IPS DF 6.9 (cell line): Measurements from ENCODE around the gene SPAG7.

Source experiments
- DNase-seq: peaks from one replicate; pipeline ENCODE4 v3.0.0-alpha.2; 2013; ENCODE audit warnings: low read depth, low spot score
- H3K27ac ChIP-seq: one replicate; pipeline ENCODE4 v1.5.1; 2013; ENCODE audit warnings: low read length, control low read depth
- H3K27me3 ChIP-seq: 2 replicates; pipeline ENCODE4 v1.6.1; 2013; ENCODE audit warnings: mild to moderate bottlenecking, low read length; ENCODE audit not compliant: control insufficient read depth, insufficient read depth
- H3K36me3 ChIP-seq: 2 replicates; pipeline ENCODE4 v1.6.1; 2013; ENCODE audit warnings: low read length; ENCODE audit not compliant: control insufficient read depth, insufficient read depth
- H3K4me1 ChIP-seq: 2 replicates; pipeline ENCODE4 v1.6.1; 2013; ENCODE audit warnings: low read length; ENCODE audit not compliant: control insufficient read depth, insufficient read depth
- H3K4me3 ChIP-seq: 2 replicates; pipeline ENCODE4 v1.5.1; 2013; ENCODE audit warnings: mild to moderate bottlenecking, low read length
- H3K9me3 ChIP-seq: 2 replicates; pipeline ENCODE4 v1.6.1; 2013; ENCODE audit warnings: low read length, inconsistent platforms; ENCODE audit not compliant: control insufficient read depth, insufficient read depth
- WGBS: extraction: QIAGEN DNeasy Blood & Tissue Kit; methylation state at CpG from one replicate; pipeline ENCODE4 v1.1.7; 2013; ENCODE audit warnings: mixed read lengths, missing lambda C conversion rate; ENCODE audit not compliant: insufficient read length, insufficient coverage; 5-methylcytosine and 5-hydroxymethylcytosine counted together

The SPAG7 gene

GRCh38 chr17:4997302-4998026 is 29.8 kb upstream of the SPAG7 start, which contains the start of the genes INCA1 and KIF1C:
Gene INCA1 (minus strand): TSS chr17:4997522. CDS start chr17:4994437, 3,085 bp downstream.
Gene KIF1C (plus strand): TSS chr17:4997950. CDS start chr17:5000247, 2,297 bp downstream.
- Histone ChIP-seq H3K4me1 (0 out of 2 replicates have a peak, but pooled peaks cover 2% of the 10 kb centered on the region), H3K27ac (no peak within 1 kb of the TSS), H3K36me3 (peaks cover 13% of the 10 kb centered on the region), H3K9me3 (no peaks in the 10 kb centered on the region), H3K4me3 (peak within 1 kb of the TSS; percentile 71), H3K27me3 (no peaks in the 10 kb centered on the region)
- no CpG with 5 or more reads among the region's 93 CpGs for WGBS
- DNase-seq = peak; percentile 60

- Histone ChIP-seq H3K27ac (no peak overlapping the region), H3K9me3 (no peaks in the 10 kb centered on the region), H3K36me3 (no peaks in the 10 kb centered on the region), H3K4me3 (no peak overlapping the region), H3K27me3 (no peaks in the 10 kb centered on the region), H3K4me1 (no peaks in the 10 kb centered on the region)
- WGBS = no CpG with 5 or more reads among the region's 6 CpGs
- DNase-seq = no peak
These were observed 26.5 kb upstream of the SPAG7 start for GRCh38 chr17:4994081-4994595.

DNA sequence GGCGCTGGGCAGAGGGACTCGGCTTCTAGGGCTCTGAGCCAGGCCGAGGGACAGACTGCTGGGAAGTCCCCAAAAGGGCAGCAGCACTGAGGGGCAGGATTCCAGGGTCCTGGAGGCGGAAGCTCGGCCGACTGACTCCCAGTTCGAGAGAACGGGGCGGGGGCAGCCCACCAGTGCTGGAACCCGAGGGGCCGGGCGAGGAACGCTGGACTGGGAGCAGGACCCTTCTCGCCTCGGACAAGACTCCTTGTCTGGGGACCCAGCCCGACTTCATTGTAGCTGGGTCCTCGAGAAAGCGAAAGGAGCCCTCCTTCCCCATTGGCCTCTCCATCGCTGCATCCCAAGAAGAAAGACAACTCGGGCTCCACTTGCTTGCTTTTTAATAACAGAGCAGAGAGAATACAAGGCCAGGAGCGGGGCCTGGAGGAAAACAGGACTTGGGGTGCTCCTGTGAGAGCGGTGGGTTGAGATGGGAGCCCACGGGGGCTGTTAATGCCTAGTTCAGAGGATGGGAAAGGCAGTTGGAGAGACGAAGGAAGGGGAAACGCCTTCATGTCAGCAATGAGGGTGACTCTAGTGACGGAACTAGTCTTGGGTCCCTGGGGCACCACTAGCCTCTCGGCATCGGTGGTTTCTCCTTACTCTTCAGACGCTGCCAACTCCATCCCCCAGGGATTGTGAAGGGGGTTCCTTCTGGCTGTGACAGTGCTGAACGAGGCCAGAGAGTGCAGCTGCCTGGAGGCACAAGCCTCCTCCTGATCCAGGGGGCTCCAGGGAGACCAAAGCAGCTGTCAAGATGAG is 20.4 kb upstream of the SPAG7 start:
- no peak overlapping the region for H3K27ac ChIP-seq
- H3K9me3 ChIP-seq = no peaks in the 10 kb centered on the region
- H3K4me1 ChIP-seq = no peaks in the 10 kb centered on the region
- no peaks in the 10 kb centered on the region for H3K27me3 ChIP-seq
- no peaks in the 10 kb centered on the region for H3K36me3 ChIP-seq
- WGBS = no CpG with 5 or more reads among the region's 30 CpGs
- peak overlapping the region; percentile 74; the same call in 1 of the 2 replicates for H3K4me3 ChIP-seq
- DNase-seq = no peak

DNA sequence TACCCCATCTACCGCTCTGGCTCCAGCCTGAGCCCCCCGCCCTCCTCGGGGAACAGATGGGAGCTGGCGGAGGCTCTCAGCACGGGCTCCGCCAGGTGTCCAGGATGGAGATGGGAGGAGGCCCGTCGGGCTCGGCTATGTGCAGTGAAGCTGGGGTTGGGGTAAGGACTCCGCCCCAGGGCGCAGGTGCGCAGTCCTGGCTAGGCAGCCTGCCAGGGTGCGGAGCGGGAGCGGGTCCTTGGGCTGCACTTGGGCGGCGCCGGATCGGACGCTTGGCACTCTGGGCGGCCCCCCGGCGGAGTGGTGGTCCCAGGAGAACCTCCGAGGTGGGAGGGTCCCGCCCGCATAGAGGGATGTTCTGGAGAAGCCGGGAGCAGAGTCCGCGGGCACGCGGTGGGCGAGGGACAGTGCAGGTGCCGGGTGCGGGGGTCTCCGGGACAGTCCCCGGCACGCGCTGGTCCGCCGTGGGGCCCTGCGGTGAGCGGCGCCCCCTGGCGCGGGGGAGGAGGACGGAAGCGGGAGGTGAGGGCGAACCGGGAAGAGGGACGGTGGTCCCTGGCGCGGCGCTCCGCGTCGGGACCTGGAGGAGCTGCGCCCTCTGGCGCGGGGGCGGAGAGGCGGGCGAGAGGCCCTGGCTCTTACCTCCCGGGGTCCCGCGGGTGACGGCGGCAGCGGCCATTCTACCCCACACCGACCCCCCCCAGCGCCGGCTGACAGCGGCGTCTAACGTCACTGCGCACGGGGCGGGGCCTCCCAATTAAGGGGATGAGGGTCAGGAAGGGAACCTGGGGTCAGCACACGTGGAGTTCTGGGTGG is 19.5 kb upstream of the SPAG7 start, which contains the start of gene CAMTA2:
TSS of gene CAMTA2 (minus strand) at position 725 of the 816 bp plus-strand sequence. CDS start 1,453 bp downstream, outside the sequence.
- Histone ChIP-seq H3K36me3 (no peaks in the 10 kb centered on the region), H3K4me3 (peak within 1 kb of the TSS; percentile 74; the same call in 1 of the 2 replicates), H3K4me1 (no peaks in the 10 kb centered on the region), H3K27me3 (no peaks in the 10 kb centered on the region), H3K27ac (no peak within 1 kb of the TSS), H3K9me3 (no peaks in the 10 kb centered on the region)
- no CpG with 5 or more reads among the region's 78 CpGs for WGBS
- no peak for DNase-seq

DNA sequence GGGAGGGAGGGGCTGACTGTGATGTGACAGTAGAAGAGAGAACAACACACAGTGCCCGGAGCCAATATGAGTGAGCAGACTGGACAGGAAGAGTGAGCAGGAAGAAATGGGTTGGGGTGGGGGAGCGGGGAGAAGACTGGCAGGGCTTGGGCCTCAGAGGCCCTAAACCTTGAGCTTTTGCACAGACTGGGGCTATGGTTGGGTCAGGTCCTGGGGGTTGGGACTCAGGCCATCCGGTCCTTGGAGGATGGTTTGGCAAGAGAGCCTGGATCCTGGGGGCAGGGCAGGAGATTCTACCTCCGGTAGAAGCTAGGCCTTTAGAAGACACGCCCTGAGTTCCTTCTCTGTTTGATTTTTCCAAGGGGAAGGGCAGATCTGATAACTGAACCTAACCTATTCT is 18.8 kb upstream of the SPAG7 start:
- no CpG with 5 or more reads among the region's 5 CpGs for WGBS
- no peaks in the 10 kb centered on the region for H3K27me3 ChIP-seq
- H3K27ac ChIP-seq = no peak overlapping the region
- DNase-seq = no peak
- no peaks in the 10 kb centered on the region for H3K9me3 ChIP-seq
- H3K4me3 ChIP-seq = peak overlapping the region; percentile 74; the same call in 1 of the 2 replicates
- H3K4me1 ChIP-seq = no peaks in the 10 kb centered on the region
- H3K36me3 ChIP-seq = no peaks in the 10 kb centered on the region

DNA sequence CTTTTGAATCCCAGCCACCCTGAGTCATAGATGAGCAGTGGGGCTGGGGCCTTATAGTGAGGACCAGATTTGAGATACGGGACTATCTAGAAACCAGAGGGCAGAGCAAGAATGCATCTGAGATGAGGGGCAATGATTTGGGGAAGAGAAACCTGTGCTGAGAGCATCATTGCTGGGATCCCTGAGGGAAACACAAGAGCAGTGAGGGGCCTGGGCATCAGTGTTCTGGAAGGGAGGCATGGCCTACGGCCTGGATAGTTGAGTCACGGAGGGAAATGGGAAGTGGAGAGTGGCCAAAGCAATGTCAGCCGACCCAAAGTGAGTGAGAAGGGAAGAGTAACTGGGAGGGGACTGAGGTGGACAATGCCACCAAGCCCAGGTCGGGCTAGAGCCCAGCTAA is 14.7 kb upstream of the SPAG7 start:
- Histone ChIP-seq H3K36me3 (no peaks in the 10 kb centered on the region), H3K27me3 (no peaks in the 10 kb centered on the region), H3K4me3 (no peak overlapping the region), H3K4me1 (no peaks in the 10 kb centered on the region), H3K27ac (no peak overlapping the region), H3K9me3 (no peaks in the 10 kb centered on the region)
- no CpG with 5 or more reads among the region's 5 CpGs for WGBS
- DNase-seq = no peak

DNA sequence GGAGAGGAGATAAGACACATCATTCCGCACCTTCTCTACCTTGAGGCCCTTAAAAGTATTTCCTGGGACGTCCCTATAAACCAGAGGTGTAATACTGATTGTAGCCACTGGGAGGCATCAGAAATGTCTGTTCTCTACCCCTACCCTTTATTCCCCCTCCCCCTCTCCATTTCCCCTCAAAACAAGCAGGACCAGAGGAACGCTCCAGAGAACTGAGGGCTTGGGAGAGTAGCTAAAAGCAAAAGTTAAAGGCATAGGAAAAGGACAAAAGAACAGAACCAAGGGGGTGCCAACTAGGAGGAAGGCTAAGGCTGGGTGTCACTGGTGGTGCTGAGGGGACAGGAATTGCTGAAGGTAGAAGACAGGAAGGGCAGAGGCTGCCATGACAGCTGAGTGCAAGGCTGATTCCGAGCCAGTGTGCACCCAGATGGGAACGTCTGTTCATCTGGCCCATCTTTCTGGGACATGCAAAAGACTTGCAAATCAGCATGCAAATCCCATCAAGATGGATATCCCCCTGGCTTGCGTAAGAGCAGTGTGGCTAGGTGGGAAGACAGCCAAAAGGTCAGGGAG is 13.1 kb upstream of the SPAG7 start:
- Histone ChIP-seq H3K4me1 (no peaks in the 10 kb centered on the region), H3K36me3 (no peaks in the 10 kb centered on the region), H3K27ac (no peak overlapping the region), H3K27me3 (no peaks in the 10 kb centered on the region), H3K4me3 (no peak overlapping the region), H3K9me3 (no peaks in the 10 kb centered on the region)
- WGBS = no CpG with 5 or more reads among the region's 6 CpGs
- no peak for DNase-seq

DNA sequence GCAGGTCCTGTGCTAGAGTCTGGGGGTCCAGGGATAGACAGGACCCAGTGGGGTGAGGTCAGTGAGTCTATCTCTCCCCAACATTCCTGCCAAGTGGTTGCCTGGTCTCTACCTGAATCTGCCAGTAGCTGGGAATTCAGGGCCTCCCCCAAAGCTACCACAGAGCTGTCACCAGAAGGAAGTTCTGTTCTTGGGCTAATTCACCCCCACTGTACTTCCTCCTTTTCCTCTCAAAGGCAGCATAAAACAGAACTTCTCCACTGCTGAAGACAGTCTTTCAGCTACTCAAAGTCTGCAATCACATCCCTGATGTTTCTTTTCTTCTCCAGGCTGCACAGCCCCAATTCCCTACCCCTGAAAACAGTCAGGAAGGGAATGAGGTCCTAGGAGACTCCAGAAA is 11.1 kb upstream of the SPAG7 start:
- Histone ChIP-seq H3K4me1 (no peaks in the 10 kb centered on the region), H3K4me3 (no peak overlapping the region), H3K27me3 (no peaks in the 10 kb centered on the region; the same call in 1 of the 2 replicates), H3K27ac (no peak overlapping the region), H3K9me3 (no peaks in the 10 kb centered on the region), H3K36me3 (no peaks in the 10 kb centered on the region)
- no peak for DNase-seq

DNA sequence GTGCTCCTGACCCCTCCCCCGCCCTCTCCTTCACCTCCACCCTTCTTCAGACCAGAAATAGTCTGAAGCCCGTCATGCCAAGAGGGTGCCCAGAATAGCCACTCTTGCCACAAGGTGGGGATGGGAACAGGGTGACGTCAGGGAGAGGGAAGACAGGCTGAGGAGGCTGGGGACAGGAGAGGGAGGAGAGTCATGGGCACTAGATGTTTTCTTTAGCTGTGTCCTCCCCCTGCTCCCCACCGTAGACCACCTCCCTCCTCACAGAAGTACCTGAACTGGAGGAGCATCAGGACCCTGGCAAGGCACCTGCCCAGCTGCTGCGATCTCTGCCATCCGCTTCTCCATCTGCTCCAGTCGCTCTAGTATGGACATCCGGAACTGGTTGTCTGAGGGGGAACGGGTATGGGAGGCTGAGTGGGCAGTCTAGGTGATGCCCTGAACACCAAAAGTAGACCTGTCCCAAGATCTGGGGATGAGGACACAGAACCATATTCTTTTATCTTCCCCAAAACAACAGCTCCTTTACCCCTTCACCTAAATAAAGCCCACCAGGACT is 6.6 kb upstream of the SPAG7 start:
- Histone ChIP-seq H3K36me3 (0 out of 2 replicates have a peak, but pooled peaks cover 5% of the 10 kb centered on the region), H3K9me3 (no peaks in the 10 kb centered on the region), H3K4me3 (no peak overlapping the region), H3K4me1 (0 out of 2 replicates have a peak, but pooled peaks cover 2% of the 10 kb centered on the region), H3K27ac (no peak overlapping the region), H3K27me3 (no peaks in the 10 kb centered on the region; the same call in 1 of the 2 replicates)
- no peak for DNase-seq
- WGBS = no CpG with 5 or more reads among the region's 9 CpGs
